GM13977 (cell line): ENCODE data around the gene ARHGAP44.

Source experiments
- DNase-seq: peaks from one replicate; pipeline ENCODE4 v3.0.0; 2012; ENCODE audit warnings: low spot score
- CTCF ChIP-seq: IDR thresholded peaks from 2 replicates; pipeline ENCODE4 v1.5.1; 2012; ENCODE audit warnings: mild to moderate bottlenecking, control low read depth; ENCODE audit not compliant: insufficient read depth; ENCODE audit errors: extremely low read depth, missing control alignments
- in situ Hi-C: fragments of 300-500 bp; cut with MboI; formaldehyde crosslinking; loops from one replicate; pipeline ENCODE4 v1.12.0; 2022; ENCODE audit warnings: low sequenced_read_pairs, low pct_unique_long_range_greater_than_20kb, mixed read lengths, inconsistent platforms; ENCODE audit not compliant: unreplicated experiment

ARHGAP44 gene

GRCh38 chr17:12961655-12962054 lies 172.4 kb downstream of the ARHGAP44 start:
- in situ Hi-C loops: no loop called here
- TF ChIP-seq CTCF: no peak
- DNase-seq: no peak

GRCh38 chr17:12963505-12963904 lies 174.2 kb downstream of the ARHGAP44 start:
- DNase-seq: no peak
- TF ChIP-seq CTCF: no peak
- in situ Hi-C loops: no loop called here

- no peak for DNase-seq
- in situ Hi-C loops: no loop called here
- TF ChIP-seq CTCF: no peak
Observed at GRCh38 chr17:12964162-12964561, 174.9 kb downstream of the ARHGAP44 start.

GRCh38 chr17:12964840-12965239 lies 175.5 kb downstream of the ARHGAP44 start:
- in situ Hi-C loops: no loop called here
- DNase-seq: no peak
- no peak for TF ChIP-seq CTCF

- no peak for DNase-seq
- TF ChIP-seq CTCF: no peak
- in situ Hi-C loops: no loop called here
Observed at GRCh38 chr17:12965988-12966387, 176.7 kb downstream of the ARHGAP44 start.

GRCh38 chr17:12966413-12966812 lies 177.1 kb downstream of the ARHGAP44 start:
- in situ Hi-C loops: no loop called here
- no peak for DNase-seq
- no peak for TF ChIP-seq CTCF

GRCh38 chr17:12967962-12968361 lies 178.7 kb downstream of the ARHGAP44 start:
- in situ Hi-C loops: no loop called here
- no peak for DNase-seq
- TF ChIP-seq CTCF: no peak
